Epithelial cell of esophagus (primary cell): ENCODE results near the gene TIMM44.

Experiments
- DNase-seq: peaks from one replicate; pipeline ENCODE4 v3.0.0; 2010; ENCODE audit warnings: low read depth
- H3K4me3 ChIP-seq: 2 replicates; pipeline ENCODE4 v1.5.1; 2011; ENCODE audit warnings: mild to moderate bottlenecking, low read length, control low read depth
- TF ChIP-seq, protein P1 (sequence below): IDR thresholded peaks from 2 replicates; pipeline ENCODE4 v1.5.1; 2011; ENCODE audit warnings: low read depth, mild to moderate bottlenecking, low read length, control low read depth, inconsistent platforms; ENCODE audit not compliant: insufficient read depth; ENCODE audit errors: missing control alignments

Gene TIMM44

DNA sequence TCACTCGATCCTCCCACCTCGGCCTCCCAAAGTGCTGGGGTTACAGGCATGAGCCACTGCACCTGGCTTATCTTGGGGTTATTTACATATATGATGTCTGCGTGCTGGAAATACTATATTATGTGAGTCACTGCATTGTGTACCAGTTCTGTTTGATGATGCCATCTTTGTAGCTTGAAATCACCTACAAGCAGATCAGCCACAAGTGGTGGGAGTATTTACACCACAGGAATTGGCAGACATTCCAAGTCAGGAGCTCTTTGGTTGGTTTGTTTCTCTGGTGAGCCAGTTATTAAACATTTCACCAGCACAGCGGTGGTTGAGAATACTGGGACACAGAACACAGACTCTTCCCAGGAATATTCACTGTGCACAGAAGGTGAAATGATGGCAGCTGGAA lies 4.5 kb upstream of the TIMM44 start:
- peak; percentile 72 for DNase-seq
- TF ChIP-seq, protein P1, sequence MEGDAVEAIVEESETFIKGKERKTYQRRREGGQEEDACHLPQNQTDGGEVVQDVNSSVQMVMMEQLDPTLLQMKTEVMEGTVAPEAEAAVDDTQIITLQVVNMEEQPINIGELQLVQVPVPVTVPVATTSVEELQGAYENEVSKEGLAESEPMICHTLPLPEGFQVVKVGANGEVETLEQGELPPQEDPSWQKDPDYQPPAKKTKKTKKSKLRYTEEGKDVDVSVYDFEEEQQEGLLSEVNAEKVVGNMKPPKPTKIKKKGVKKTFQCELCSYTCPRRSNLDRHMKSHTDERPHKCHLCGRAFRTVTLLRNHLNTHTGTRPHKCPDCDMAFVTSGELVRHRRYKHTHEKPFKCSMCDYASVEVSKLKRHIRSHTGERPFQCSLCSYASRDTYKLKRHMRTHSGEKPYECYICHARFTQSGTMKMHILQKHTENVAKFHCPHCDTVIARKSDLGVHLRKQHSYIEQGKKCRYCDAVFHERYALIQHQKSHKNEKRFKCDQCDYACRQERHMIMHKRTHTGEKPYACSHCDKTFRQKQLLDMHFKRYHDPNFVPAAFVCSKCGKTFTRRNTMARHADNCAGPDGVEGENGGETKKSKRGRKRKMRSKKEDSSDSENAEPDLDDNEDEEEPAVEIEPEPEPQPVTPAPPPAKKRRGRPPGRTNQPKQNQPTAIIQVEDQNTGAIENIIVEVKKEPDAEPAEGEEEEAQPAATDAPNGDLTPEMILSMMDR, result no peak
- H3K4me3 ChIP-seq, result no peak overlapping the region

DNA sequence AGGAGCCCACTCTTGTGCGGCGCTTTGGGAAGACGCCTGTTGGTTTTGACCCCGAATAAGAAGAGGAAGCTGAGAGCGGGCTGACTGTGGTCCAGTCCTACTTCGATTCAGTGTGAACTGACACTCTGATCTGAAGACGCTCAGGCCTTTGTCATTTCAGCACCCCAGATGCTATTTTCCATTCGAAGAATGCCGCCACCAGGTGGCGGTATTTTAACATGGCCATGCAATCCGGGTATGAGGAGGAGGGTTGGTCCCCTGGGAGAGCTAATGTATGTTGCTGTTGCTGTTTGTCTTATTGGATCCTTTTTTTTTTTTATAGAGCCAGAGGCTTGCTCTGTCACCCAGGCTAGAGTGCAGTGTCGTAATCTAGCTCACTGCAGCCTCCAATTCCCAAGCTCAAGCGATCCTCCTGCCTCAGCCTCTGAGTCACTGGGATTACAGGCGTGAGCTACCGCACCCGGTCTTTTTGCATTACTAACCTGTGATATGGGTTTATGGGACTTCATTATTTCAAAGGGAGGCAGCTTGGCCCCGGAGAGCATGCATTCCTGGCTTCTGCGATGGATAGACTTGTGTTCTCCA lies 803 bp upstream of the TIMM44 start:
- DNase-seq, result peak; percentile 92
- TF ChIP-seq, protein P1, result peak; percentile 83

DNA sequence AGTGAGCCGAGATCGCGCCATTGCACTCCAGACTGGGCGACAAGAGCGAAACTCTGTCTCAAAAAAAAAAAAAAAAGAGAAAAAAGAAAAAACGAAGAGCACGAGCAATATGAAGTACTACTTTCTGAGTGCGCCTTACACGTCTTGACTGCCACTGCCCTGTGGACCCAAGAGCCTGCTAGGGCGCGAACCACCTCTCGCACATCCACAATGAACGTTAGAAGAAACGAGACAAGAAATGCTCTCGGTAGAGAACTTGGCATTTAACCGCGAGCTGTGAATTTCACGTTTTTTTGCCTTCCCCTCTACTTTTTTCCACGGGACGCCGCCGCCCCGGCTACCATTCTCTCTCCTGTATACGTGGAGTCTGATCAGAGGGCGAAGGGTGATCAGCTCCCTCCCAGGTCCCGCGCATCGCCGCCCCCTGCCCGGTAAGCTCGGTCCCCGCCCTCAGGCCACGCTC lies 454 bp downstream of the TIMM44 start:
- no peak for DNase-seq
- peak overlapping the region; percentile 96 for H3K4me3 ChIP-seq

More for the DNA sequence above, 803 bp upstream of the TIMM44 start:
- peak overlapping the region; percentile 96 for H3K4me3 ChIP-seq

DNA sequence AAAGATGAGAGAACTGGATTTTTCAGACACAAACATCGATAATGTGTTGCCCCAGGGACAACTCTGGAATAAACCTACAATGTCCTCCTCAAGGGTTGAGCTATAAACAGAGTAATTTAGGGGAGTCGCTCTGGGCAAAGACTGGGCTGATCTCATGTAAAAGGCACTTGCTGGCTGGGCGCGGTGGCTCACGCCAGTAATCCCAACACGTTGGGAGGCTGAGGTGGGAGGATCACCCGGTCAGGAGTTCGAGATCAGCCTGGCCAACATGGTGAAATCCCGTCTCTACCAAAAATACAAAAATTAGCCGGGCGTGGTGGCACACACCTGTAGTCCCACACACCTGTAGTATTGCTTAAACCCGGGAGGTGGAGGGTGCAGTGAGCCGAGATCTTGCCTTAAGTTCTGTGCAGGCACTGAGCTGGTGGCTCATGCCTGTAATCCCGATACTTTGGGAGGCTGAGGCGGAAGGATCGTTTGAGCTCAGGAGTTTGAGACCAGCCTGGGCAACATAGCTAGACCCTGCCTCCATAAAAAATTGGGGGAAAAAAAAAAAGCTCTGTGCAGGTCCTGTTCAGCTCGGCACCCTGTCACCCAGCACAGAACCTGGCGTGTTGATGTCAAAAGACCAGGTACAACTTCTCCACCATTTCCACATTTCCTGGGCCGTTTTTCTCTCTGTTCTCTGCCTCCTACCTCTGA lies 1.4 kb downstream of the TIMM44 start:
- peak overlapping the region; percentile 96 for H3K4me3 ChIP-seq
- TF ChIP-seq, protein P1, result no peak

More for the DNA sequence above, 454 bp downstream of the TIMM44 start:
- TF ChIP-seq, protein P1, result no peak

DNA sequence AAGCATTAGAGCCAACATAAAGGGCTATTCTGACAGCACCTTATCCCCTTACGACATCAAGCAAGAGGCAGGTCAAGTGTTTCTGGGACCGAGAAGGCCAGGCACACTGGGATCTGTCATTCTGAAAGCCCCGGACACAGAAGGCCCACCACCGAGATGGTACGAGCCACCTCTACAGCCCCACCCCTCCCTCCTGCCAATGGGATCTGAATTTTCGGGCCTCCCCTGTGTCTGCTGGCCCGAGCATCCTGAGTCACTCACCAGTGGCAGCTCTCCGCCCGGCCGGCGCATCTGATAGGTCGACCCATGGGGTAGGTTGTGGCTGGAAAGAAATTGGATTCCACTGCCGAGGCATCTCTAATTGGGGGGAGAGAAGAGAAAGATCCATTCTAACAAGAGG lies 2.6 kb downstream of the TIMM44 start:
- TF ChIP-seq, protein P1, result no peak
- H3K4me3 ChIP-seq, result no peak overlapping the region
- no peak for DNase-seq

More for the DNA sequence above, 1.4 kb downstream of the TIMM44 start:
- no peak for DNase-seq

DNA sequence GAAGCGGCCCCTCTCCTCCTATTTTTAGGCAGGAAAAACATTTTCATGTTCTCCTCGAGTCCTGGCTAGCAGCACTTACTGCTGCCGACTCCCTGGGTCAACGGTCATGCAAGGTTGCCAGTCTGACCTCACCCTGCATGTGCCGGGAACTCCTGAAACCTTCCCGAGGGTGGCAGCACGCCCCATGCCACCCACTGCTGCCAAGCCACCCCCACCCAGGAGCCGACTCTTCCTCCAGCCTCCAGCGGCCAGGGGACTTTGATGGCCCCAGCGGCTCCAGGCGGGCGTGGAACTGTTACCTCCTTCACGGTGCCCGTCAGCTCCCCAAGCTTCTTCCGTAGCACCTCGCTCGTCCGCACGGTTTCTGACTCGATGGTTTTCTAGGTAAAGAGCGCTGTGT lies 8.7 kb downstream of the TIMM44 start:
- no peak for DNase-seq
- TF ChIP-seq, protein P1, result no peak
- H3K4me3 ChIP-seq, result no peak overlapping the region
